ENCODE measurements around the gene PDE7B. TPM values are rescaled to one million over a fixed set of nuclear protein-coding genes. Genes with fewer than 3 reads are reported as not detected.

PDE7B gene
- total and polyA plus RNA-seq, 2 of the 8 experiments (the other 6 are each of a cell fraction or from before 2014, with no cell fraction given) = not detected

DNA sequence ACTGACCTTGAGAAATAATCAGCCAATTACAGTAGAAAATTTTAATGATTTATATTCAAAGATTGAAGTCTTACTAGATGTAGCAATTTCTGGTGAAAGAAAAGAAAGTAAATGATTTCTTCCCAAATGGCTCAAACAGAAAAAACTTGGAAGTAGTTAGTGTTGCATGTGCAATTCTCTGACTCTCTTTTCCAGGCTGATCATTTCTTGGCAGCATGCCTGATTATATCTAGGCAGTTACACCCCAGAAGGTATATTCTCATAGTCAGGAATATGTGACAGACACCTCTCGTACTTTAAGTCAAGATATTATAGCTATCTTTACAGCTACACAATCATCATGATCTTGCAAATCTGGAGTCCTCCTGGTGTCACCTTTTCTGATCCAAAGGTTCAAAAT is 122.9 kb downstream of the PDE7B start:
- no peak overlapping the region for H4K8ac ChIP-seq (ENCODE audit: extremely low read depth, insufficient read depth, low read length)
- POLR2A ChIA-PET (ENCODE audit: partially characterized antibody) = no interaction called here
- TF ChIP-seq SRF (IDR thresholded peaks at IDR 0.05; ENCODE audit: low read depth, low read length) = no peak
- TF ChIP-seq TEAD4 (IDR thresholded peaks at IDR 0.05; ENCODE audit: low read depth, low read length) = no peak
- TF ChIP-seq KDM4A (IDR thresholded peaks at IDR 0.05; ENCODE audit: low read depth, low read length, severe bottlenecking) = no peak
- TF ChIP-seq EP300 (IDR thresholded peaks at IDR 0.05; ENCODE audit: borderline replicate concordance in 1 of 2, low read depth in 2 of 2, low read length in 2 of 2) = no peak
- no peak for TF ChIP-seq JUND (IDR thresholded peaks at IDR 0.05; ENCODE audit: low read length)
- no peak for TF ChIP-seq TAF7 (optimal IDR thresholded peaks at IDR 0.05; ENCODE audit: borderline replicate concordance, low read depth, low read length)

More for the DNA sequence above, 122.9 kb downstream of the PDE7B start:
- WGBS, 2 experiments (ENCODE audit: extremely low coverage in 1 of 2, insufficient coverage in 1 of 2, insufficient read length in 1 of 2, insufficient replicate concordance in 2 of 2, low coverage in 1 of 2, low lambda C conversion rate in 2 of 2, missing lambda C conversion rate in 1 of 2) = 44% methylated on average over 1 of the region's 1 CpG; no CpG with 5 or more reads in 1 of the 2 experiments
- H3K79me2 ChIP-seq (ENCODE audit: control insufficient read depth in 1 of 2, insufficient read depth in 2 of 2, low read length in 2 of 2) = no peaks in the 10 kb centered on the region
- no peak overlapping the region for H3K14ac ChIP-seq (ENCODE audit: insufficient read length)
- H3K4me3 ChIP-seq (ENCODE audit: extremely low read depth in 1 of 4, insufficient read depth in 2 of 4, low read depth in 3 of 4, low read length in 4 of 4) = no peak overlapping the region
- no peak overlapping the region for H2AFZ ChIP-seq (ENCODE audit: low read length)
- H3K18ac ChIP-seq (ENCODE audit: extremely low read depth, low read length) = no peak overlapping the region
- no peaks in the 10 kb centered on the region for H3K36me3 ChIP-seq (ENCODE audit: control insufficient read depth in 2 of 4, insufficient read depth in 4 of 4, low read length in 3 of 4)
- no peaks in the 10 kb centered on the region for H3K23me2 ChIP-seq (ENCODE audit: low read depth, low read length)
- H3K4ac ChIP-seq (replicated peaks; ENCODE audit: insufficient read length, low read depth, low read length) = no peak overlapping the region
- CTCF ChIA-PET (ENCODE audit: partially characterized antibody) = interaction anchor here (1.3 to 2.2 kb wide), 2 partner anchors 65 to 252 kb away, joined by 3 to 4 read pairs; no protein-coding TSS in a partner anchor
- H3K27me3 ChIP-seq (replicated peaks in 1 of 4; ENCODE audit: control insufficient read depth in 3 of 4, extremely low read depth in 1 of 4, insufficient read depth in 3 of 4, low read length in 3 of 4) = no peaks in the 10 kb centered on the region
- H3K4me1 ChIP-seq (replicated peaks in 1 of 4; ENCODE audit: control insufficient read depth in 3 of 4, insufficient read depth in 4 of 4, low read length in 3 of 4) = no peaks in the 10 kb centered on the region
- H3K23ac ChIP-seq (ENCODE audit: insufficient read length) = no peak overlapping the region
- no peak overlapping the region for H4K91ac ChIP-seq (replicated peaks; ENCODE audit: insufficient read length, low read length)
- H2BK12ac ChIP-seq (ENCODE audit: low read depth, low read length) = no peak overlapping the region
- no peak overlapping the region for H3K56ac ChIP-seq (replicated peaks; ENCODE audit: insufficient read length, low read depth, low read length)
- no peak overlapping the region for H2BK120ac ChIP-seq (replicated peaks; ENCODE audit: low read depth, low read length)
- no peak overlapping the region for H2BK5ac ChIP-seq (ENCODE audit: low read depth, low read length)
- no peak overlapping the region for H2BK15ac ChIP-seq (ENCODE audit: low read length)
- H3K27ac ChIP-seq (ENCODE audit: low read depth, low read length) = no peak overlapping the region
- no peak overlapping the region for H2AK5ac ChIP-seq (ENCODE audit: low read depth, low read length)
- H3K9ac ChIP-seq (replicated peaks in 1 of 4; ENCODE audit: extremely low read depth in 1 of 4, low read depth in 3 of 4, low read length in 3 of 4) = no peak overlapping the region
- H3K9me3 ChIP-seq (ENCODE audit: insufficient read depth in 2 of 2, low read depth in 1 of 2, low read length in 1 of 2) = no peaks in the 10 kb centered on the region
- DNase-seq (ENCODE audit: low read depth in 1 of 2, low spot score in 2 of 2) = no peak
- no peak overlapping the region for H4K5ac ChIP-seq (ENCODE audit: insufficient read length, low read depth, low read length)
- no peaks in the 10 kb centered on the region for H4K20me1 ChIP-seq (replicated peaks in 1 of 2; ENCODE audit: control insufficient read depth in 1 of 2, insufficient read depth in 2 of 2, low read length in 2 of 2)
- H3K79me1 ChIP-seq (ENCODE audit: low read depth, low read length) = no peaks in the 10 kb centered on the region
- no peak for FAIRE-seq
- H3K4me2 ChIP-seq (ENCODE audit: insufficient read depth in 1 of 2, low read depth in 2 of 2, low read length in 2 of 2) = no peak overlapping the region
- H2BK20ac ChIP-seq (ENCODE audit: low read length) = no peak overlapping the region

Measured in H1 (cell line).